ENCODE measurements around the gene CEP170B.
"Not testable (repeated sequence)": the region's sequence is repeated elsewhere in the genome, so short reads cannot be mapped to it uniquely, and the experiment has no call there.

Gene CEP170B

GRCh38 chr14:104937161-104937560, 72.1 kb downstream of the CEP170B start:
- no peak overlapping the region for H3K4me3 ChIP-seq (ENCODE audit: low read depth, low read length)
- no peak for DNase-seq (ENCODE audit: low read depth)

DNA sequence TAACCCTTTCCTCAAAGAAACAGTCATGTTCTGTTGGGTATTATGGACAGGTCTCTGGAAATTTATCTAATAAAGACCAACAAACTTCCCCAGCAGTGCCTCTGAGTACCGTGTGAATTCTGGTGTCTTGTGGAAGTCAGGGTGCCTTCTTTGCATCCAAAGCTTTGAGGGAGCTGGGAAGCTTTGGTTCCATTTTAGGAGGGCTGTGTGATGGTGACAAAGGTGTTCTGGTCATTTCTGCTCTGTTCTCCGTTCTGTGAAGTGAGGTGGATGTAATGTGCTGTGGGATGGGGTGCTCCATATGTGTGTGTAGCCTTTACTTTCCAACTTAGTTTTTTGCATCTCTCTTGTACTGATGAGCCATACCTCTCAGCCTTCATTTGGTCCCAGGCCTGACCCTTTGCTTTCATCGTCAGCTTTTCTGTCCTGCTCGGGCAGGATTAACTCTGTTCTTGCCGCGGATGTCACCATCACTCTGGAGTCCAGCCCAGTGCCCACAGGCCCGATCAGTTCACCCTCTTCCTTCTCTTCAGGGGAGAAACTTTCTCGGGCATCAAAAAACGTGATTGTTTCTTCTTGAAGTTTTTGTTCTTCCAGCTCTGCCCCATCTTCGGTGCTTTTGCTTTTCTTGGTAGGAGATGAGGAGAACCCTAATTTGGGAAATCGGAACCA, 72.8 kb downstream of the CEP170B start:
- H3K4me3 ChIP-seq (ENCODE audit: low read depth, low read length): no peak overlapping the region
- no peak for DNase-seq (ENCODE audit: low read depth)

DNA sequence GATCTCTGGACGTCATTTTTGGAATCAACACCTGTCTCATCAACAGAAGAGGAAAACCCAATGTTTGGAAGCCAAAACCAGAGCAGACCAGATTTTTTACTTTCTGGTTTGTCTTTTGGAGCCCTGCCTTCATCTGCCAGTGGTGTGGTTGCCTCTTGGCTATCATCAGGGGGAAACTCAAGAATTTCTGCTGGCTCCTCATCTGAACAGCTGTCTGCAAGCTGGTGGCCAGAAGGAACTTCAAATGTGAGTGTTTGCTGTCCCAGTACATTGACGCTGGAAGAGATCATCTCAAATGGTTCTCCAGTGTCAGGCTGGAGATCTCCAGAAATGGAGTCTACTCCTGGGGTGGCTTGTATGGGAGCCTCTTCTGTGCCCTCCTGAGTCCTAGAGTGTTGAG, 73.4 kb downstream of the CEP170B start:
- H3K4me3 ChIP-seq (ENCODE audit: low read depth, low read length): no peak overlapping the region
- no peak for DNase-seq (ENCODE audit: low read depth)

- no peak overlapping the region for H3K4me3 ChIP-seq (ENCODE audit: low read depth, low read length)
- DNase-seq (ENCODE audit: low read depth): no peak
Observed at GRCh38 chr14:104938960-104939359, 73.9 kb downstream of the CEP170B start.

GRCh38 chr14:104939666-104940410, 74.8 kb downstream of the CEP170B start:
- H3K4me3 ChIP-seq (ENCODE audit: low read depth, low read length): no peak overlapping the region
- no peak for DNase-seq (ENCODE audit: low read depth)

- no peak for DNase-seq (ENCODE audit: low read depth)
- H3K4me3 ChIP-seq (ENCODE audit: low read depth, low read length): no peak overlapping the region
Observed at GRCh38 chr14:104940526-104941150, 75.6 kb downstream of the CEP170B start.

GRCh38 chr14:104941508-104942365, 76.7 kb downstream of the CEP170B start:
- DNase-seq (ENCODE audit: low read depth): no peak
- H3K4me3 ChIP-seq (ENCODE audit: low read depth, low read length): no peak overlapping the region

- no peak for DNase-seq (ENCODE audit: low read depth)
- H3K4me3 ChIP-seq (ENCODE audit: low read depth, low read length): no peak overlapping the region
Observed at GRCh38 chr14:104942586-104942985, 77.5 kb downstream of the CEP170B start.

DNA sequence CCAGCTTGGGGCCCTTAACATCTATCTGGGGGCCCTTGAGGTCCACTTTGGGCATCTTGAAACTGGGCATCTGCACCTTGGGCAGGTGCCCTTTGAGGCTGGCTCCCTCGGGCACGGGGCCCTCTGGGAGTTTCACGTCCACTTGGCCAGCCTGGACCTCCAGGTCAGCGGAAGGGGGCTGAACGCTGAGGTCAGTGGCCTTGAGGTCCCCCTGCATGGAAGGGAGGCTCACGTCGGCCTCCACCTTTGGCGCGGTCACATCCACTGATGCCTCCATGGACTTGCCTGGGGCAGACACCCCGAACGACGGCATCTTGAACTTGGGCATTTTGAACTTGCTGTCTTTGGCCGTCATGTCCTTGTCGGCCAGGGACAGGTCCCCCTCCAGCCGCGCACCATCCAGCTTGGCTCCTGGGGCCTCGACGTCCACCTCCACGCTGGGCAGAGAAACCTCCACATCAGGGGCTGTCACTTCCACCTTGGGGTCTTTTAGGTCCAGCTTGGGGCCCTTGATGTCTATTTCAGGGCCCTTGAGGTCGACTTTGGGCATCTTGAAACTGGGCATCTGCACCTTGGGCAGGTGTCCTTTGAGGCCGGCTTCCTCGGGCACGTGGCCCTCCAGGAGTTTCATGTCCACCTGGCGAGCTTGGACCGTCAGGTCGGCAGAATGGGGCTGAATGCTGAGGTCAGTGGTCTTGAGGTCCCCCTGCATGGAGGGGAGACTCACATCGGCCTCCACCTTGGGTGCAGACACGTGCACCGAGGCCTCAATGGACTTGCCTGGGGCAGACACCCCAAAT, 78.3 kb downstream of the CEP170B start:
- DNase-seq (ENCODE audit: low read depth): not testable (repeated sequence)

DNA sequence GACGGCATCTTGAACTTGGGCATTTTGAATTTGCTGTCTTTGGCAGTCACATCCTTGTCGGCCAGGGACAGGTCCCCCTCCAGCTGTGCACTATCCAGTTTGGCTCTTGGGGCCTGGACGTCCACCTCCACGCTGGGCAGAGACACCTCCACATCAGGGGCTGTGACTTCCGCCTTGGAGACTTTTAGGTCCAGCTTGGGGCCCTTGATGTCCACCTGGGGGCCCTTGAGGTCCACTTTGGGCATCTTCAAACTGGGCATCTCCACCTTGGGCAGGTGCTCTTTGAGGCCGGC, 78.9 kb downstream of the CEP170B start:
- DNase-seq (ENCODE audit: low read depth); H3K4me3 ChIP-seq (ENCODE audit: low read depth, low read length): not testable (repeated sequence)

More for the DNA sequence above, 78.3 kb downstream of the CEP170B start:
- not testable (repeated sequence) for H3K4me3 ChIP-seq (ENCODE audit: low read depth, low read length)

DNA sequence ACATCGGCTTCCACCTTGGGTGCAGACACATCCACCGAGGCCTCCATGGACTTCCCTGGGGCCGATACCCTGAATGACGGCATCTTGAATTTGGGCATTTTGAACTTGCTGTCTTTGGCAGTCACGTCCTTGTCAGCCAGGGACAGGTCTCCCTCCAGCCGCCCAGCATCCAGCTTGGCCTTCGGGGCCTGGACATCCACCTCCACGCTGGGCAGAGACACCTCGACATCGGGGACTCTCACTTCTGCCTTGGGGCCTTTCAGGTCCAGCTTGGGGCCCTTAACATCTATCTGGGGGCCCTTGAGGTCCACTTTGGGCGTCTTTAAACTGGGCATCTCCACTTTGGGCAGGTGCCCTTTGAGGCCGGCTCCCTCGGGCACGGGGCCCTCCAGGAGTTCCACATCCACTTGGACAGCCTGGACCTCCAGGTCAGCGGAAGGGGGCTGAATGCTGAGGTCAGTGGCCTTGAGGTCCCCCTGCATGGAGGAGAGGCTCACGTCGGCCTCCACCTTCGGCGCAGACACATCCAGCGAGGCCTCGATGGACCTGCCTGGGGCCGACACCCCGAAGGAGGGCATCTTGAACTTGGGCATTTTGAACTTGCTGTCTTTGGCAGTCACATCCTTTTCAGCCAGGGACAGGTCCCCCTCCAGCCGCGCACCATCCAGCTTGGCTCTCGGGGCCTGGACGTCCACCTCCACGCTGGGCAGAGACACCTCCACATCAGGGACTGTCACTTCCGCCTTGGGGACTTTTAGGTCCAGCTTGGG, 79.6 kb downstream of the CEP170B start:
- not testable (repeated sequence) for H3K4me3 ChIP-seq (ENCODE audit: low read depth, low read length); DNase-seq (ENCODE audit: low read depth)

DNA sequence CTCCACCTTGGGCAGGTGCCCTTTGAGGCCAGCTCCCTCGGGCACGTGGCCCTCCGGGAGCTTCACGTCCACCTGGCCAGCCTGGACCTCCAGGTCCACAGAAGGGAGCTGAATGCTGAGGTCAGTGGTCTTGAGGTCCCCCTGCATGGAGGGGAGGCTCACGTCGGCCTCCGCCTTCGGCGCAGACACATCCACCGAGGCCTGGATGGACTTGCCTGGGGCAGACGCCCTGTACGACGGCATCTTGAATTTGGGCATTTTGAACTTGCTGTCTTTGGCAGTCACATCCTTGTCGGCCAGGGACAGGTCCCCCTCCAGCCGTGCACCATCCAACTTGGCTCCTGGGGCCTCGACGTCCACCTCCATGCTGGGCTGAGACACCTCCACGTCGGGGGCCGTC, 80.2 kb downstream of the CEP170B start:
- DNase-seq (ENCODE audit: low read depth); H3K4me3 ChIP-seq (ENCODE audit: low read depth, low read length): not testable (repeated sequence)

Measured in skeletal muscle cell (primary cell).